Stimulated activated CD8-positive, alpha-beta memory T cell treated with anti-CD3 and anti-CD28 coated beads, Interleukin-15, amount 100 ng/mL, for 24 hours (primary cell): Measurements from ENCODE around the gene SOX12.
"Not testable (repeated sequence)": the region's sequence is repeated elsewhere in the genome, so short reads cannot be mapped to it uniquely, and the experiment has no call there.

Source experiments
- DNase-seq: peaks from one replicate; pipeline ENCODE4 v3.0.0-alpha.2; 2020; ENCODE audit warnings: low read depth

Gene SOX12

DNA sequence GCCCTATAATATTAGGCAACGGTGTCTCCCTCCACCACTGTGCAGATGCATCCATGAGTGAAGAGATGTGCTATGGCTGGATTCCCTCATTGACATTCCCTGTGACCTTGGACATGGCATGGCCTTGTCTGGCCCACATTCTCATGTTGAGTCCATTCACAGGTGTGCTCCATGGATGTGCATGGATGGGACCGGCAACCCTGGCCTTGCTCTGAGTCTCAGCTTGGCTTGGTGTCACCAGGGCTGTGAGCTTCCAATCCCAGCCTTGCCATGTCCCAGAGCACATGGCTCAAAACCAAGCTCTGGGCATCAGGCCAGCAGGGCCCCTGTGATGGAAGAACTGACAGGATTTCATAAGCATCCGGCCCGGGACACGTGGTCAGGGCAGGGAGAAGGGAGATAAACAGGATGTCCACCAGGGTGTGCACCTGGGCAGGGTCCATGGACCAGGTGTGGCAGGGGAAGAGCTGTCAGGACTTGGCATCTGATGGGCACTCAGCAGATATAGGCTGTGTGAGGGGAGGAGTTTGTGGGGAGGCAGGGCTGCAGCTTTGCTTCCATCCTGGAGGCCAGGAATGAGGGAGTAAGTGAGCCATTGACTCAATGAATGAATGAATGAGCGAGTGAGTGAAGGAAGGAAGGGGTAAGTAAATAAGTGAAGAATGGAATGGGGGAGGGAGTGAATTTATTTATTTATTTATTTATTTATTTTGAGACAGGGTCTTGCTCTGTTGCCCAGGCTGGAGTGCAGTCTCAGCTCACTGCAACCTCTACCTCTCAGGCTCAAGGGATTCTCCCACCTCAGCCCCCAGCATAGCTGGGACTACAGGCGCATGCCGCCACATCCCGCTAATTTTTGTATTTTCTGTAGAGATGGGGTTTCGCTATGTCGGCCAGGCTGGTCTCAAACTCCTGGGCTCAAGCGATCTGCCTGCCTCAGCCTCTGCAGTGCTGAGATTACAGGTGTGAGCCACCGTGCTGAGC lies 37.2 kb downstream of the SOX12 start:
- DNase-seq = no peak

DNA sequence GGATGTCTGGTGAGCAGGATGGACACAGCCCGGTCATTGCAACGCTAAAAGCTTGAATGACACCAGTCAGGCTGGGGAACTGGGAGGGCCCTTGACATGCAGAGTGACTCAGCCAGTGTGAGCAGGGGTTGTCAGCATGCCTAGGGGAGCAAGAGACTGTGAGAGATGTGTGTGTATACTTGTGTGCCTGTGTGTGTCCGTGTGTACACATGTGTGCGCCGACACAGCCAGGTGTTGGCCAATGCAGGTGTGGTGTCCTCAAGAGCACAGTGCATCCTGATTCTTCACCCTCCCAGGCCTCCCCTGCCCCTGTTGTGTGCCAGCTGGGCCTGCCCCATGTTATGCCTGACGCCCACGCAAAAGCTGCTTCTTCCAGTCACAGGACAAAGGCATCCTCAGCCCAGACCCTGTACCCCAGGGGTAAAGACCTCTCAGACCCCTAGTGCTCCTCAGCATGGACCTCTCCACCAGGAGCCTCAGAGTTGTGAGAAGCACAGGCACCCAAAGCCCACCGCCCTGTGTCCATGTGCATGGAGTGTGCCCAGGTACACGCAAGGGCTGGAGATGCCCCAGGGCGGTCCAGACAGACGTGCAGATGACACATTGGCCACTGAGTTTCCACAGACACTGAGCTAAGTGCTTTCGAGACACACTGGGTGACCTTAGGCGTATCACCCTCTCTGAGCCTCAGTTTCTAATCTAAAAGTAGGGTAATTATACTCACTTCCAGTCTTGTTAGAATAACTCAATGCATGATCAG lies 38.1 kb downstream of the SOX12 start:
- DNase-seq = no peak

DNA sequence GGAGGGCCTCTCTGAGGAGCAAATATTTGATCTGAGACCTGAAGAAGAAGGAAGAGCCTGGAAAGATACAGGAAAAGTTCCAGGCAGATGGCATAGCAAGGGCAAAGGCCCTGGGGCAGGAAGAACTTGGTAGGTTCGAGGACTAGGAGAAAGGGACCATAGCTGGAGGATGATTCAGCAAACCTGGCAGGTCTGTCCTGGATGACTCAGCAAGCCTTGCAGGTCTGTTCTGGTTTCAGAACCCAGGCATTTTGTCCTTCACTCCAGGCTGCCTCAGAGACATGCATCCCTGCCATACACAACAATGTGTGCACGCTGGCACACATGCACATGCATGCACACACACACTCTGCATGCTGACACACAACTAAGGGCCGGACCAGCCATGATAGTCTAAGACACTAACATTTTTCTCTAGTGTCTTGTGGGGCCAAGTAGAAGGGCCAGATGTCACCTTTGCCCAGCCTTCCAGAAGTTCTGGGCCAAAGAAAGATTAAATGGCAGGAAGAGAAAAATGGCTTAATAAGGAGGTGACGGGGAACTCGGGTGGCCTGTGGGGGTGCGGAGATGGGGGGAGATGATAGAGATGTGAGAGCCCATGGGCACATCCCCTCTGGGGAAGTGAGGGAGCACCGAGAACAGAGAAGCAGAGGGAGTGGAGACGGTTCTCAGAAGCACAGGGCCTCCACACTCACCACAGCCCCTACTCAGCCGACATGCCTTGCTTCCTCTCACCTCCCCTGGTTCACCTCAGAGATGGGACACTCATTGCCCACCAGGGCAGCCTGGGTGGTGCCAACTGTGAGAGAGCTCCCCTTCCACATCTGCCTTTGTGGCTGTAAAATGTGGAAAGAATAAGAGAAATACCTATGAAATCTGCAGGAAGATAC lies 39.8 kb downstream of the SOX12 start:
- DNase-seq = no peak

DNA sequence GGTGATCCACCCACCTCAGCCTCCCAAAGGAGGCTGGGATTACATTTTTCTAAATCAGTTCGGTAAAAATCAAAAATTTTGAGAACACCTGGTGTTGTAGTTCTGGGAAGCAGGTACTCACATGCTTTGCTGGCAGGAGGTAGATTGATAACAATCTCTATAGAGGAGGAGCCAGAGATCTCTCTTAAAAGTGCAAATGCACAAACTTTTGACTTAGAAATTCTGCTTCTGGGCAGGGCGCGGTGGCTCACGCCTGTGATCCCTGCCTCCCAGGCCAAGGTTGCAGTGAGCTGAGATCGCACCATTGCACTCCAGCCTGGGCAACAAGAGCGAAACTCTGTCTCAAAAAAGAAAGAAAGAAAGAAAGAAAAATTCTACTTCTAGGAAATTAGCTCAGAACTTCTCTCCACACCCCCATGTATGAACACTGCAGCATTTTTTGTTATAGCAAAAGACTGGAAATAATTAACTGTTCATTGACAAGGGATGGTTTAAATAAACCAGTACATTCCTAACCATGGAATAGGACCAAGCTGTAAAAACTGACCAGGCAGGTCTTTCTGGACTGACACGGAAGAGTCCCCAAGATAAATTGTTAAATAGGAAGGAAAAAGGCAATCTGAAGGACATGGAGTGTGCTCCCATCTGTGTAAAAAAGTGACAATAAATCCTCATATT lies 40.8 kb downstream of the SOX12 start:
- DNase-seq = no peak

GRCh38 chr20:366719-367485 lies 41.5 kb downstream of the SOX12 start:
- no peak for DNase-seq

DNA sequence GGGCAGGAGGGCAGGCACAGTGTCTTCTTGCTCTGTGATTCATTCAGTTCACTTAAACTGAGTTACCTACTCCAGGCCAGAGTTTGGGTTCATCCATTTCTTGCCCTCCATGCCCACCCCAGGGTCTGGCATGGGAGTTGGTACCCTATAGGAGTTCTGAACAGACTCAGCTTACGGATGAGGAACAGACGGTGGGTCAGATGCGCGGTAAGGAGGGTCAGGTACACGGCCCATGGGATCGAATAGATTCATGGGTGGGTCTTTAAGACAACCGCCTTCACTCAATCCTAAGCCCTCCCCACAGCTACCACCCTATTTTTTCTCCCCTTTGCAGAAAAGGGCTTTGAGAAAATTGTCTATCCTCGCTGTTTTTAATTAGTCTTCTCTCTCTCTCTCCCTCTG lies 42.1 kb downstream of the SOX12 start:
- no peak for DNase-seq

DNA sequence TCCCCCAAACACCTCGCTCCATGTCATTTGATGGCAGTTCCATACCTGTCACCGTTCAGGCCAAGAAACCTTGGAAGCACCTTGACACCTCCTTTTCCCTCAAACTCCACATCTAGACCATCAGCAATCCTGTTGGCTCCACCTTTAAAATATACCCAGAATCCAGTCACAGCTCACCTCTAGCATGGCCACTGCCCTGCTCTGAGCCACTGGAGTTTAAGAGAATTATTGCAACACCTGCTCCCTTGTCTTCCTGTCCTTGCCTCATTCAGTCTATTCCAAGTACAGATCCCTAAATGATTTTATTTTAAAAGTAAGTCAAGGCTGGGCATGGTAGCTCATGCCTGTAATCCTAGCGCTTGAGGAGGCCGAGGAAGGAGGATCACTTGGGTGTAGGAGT lies 43.6 kb downstream of the SOX12 start:
- no peak for DNase-seq

DNA sequence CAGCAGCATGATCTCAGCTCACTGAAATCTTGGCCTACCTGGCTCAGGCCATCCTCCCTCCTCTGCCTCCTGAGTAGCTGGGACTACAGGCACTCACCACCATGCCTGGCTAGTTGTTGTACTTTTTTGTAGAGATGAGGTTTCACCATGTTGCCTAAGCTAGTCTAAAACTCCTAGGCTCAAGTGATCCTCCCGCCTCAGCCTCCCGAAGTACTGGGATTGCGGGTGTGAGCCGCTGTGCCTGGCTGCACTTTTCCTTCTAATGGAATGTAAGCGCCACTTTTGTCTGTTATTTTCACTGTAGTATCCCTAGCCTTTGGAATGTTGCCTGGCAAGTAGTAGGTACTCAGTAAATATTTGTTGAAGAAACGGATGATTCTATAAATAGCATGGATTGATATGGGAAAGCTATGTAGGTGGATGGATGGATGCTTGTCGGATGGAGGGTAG lies 44.8 kb downstream of the SOX12 start:
- no peak for DNase-seq

GRCh38 chr20:370977-371754 lies 45.8 kb downstream of the SOX12 start:
- no peak for DNase-seq

DNA sequence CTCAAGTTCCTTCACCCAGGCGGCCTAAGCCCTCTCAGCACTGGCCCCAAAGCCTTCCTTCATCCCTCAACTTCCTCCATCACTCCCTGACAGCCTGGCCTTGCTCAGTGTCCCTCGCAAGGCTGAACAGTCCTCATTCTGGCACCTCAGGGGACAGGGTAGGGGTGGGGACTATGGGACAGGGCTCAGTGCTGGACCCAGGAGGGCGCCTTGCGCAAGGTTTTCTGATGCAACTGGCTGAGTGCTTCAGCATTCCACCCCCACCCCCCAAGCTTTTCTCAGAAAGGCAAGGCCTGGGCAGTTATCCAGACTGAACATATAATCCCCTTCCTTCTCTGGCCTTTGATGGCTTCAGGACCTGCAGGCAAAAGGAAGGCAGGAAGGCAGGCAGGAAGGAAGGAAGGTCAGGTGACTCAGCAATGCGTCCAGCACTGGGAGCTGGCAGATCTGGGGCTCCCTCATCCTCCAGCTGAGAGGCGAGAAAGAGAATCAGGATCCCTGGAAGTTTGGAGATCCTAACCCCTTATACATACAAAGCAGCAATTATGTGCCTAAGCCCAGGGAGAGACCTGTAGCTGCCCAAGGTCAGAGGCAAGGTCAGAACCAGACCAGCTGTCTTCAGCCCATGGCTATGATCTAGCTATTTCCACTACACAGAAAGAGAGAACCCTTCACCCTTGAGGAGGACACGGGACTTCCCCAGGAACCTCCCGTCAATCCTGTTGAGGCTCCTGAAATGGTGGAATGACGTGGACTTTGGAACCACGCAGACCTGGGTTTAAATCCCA lies 46.6 kb downstream of the SOX12 start:
- DNase-seq = no peak

DNA sequence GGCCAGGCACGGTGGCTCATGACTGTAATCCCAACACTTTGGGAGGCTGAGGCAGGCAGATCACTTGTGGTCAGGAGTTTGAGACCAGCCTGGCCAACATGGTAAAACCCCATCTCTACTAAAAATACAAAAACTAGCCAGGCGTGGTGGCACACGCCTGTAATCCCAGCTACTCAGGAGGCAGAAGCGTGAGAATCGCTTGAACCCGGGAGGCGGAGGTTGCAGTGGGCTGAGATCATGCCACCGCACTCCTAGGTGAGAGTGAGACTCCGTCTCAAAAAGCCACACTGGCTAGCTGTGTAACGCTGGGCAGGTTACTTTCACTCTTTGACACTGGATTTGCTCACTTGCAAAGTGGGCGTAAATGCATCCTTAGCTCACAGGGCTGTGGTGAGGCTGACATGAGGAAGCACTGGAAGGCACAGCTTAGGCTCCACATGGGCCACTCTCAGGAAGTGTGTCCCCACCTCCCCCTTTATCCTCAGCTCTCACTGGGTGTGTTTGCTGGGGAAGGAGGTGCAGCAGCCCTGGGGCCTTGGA lies 47.3 kb downstream of the SOX12 start:
- not testable (repeated sequence) for DNase-seq

DNA sequence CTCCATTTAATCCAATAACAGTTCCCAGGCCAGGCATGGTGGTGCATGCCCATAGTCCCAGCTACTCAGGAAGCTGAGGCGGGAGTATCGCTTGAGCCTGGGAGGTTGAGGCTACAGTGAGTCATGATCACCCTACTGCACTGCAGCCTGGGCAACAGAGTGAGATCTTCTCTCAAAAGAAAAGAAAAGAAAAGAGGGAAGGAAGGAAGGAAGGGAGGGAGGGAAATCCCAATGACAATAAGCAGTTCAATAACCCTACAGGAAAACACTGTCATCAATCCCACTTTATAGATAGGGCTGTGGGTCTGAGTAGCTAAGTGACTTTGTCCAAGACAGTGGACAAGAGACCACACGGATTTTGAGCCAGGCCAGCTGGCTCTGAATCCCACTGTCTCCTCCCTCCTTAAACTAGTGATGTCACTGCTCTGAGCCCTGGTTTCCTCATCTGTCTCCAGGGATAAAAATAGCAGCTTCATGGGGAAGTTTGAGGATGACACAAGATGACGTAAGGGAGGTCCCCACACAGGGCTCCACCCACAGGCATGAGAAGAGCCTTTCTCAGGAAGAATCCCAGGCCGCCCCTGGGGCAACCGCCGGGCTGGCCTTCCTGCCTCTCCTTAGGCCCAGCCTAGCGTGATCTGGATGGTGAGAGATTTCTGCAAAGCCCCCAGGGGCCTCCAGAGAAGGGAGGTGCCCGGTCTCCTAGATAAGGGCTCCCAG lies 48.0 kb downstream of the SOX12 start:
- DNase-seq = no peak

DNA sequence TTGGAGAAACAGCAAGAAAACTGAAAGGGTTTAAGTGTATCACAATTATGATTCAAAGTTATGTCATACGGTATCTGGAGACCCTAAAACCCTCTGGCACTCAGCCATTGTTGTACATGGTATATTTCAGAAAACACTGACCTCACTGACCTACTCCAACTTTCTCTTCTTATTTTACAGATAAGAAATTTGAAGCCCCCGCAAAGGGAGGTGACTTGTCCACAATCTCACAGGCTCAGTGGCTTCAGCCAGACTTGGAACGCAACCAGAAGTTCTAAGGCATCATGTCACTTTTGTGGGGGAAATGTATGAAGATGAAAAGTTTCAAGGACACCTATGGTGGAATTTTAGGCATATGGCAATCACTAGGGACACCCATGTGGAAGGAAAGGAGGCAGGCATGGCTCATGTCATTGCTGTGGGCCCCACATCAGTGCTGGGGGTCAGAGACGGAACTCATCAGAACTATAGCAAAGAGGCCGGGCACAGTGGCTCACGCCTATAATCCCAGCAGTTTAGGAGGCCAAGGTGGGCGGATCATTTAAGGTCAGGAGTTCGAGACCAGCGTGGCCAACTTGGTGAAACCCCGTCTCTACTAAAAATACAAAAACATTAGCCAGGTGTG lies 50.0 kb downstream of the SOX12 start:
- DNase-seq = no peak

DNA sequence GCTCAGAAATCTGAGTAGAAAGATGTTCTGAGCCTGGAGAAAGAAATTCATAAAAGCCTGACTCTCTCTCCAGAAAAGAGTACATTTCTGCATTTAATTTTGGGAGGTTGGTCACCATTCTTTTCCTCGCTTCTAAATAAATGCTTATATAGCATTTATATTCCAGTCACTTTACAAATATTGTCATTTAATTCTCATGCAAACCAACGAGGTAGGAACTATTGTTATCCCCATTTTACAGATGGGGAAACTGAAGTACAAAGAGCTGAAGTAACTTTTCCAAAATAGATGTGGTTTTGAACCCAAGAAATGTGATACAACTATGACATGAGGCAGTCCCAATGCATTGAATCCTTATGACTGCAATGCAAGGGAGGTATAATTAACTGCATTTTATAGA lies 50.7 kb downstream of the SOX12 start:
- no peak for DNase-seq

- DNase-seq = no peak
Observed at GRCh38 chr20:376750-377149, 51.4 kb downstream of the SOX12 start.

DNA sequence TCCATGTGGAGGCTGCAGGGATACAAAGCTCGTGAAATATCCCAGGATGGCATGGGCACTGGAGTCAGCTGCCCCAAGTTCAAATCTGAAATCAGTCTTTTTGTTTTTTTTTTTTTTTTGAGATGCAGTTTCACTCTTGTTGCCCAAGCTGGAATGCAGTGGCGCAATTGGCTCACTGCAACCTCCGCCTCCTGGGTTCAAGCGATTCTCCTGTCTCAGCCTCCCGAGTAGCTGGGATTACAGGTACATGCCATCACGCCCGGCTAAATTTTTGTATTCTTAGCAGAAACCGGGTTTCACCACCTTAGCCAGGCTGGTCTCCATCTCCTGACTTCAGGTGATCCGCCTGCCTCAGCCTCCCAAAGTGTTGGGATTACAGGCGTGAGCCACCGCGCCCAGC lies 52.2 kb downstream of the SOX12 start:
- not testable (repeated sequence) for DNase-seq

DNA sequence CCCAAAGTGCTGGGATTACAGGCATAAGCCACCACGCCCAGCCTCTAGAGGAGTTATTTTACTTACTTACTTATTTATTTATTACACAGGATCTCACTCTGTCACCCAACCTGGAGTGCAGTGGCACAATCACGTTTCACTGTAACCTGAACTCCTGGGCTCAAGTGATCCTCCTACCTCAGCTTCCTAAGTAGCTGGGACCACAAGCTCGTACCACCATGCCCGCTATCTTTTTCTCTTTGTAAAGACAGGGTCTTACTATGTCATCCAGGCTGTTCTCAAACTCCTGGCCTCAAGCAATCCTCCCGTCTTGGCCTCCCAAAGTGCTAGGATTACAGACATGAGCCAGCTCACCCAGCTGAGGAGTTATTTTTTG lies 53.6 kb downstream of the SOX12 start:
- DNase-seq = no peak
